CD4-positive, CD25-positive, alpha-beta regulatory T cell (primary cell): Measurements from ENCODE around the gene TTYH1. TPM values are rescaled to one million over a fixed set of nuclear protein-coding genes. Genes with fewer than 3 reads are reported as not detected.

Experiments used
- ATAC-seq, 2 donors: fragments of 150-1000 bp; cut with Tn5 transposase; one replicate each; pipeline ENCODE4 v1.10.0; 2021; ENCODE audit warnings: low read depth in 2 of 2, moderate number of reproducible peaks in 2 of 2, moderate library complexity in 1 of 2
- DNase-seq, 3 donors: peaks; one replicate each; pipeline versions ENCODE4 v3.0.0 to v3.0.0-alpha.2; 2012 to 2022; ENCODE audit warnings: mixed read lengths in 1 of 3
- H3K27ac ChIP-seq: one replicate; pipeline ENCODE4 v1.7.0; 2013; ENCODE audit warnings: mild to moderate bottlenecking, low read length; ENCODE audit not compliant: insufficient read depth, poor library complexity, severe bottlenecking
- H3K27me3 ChIP-seq: one replicate; pipeline ENCODE4 v1.7.0; 2013; ENCODE audit warnings: low read length; ENCODE audit not compliant: control insufficient read depth, insufficient read depth
- H3K36me3 ChIP-seq: one replicate; pipeline ENCODE4 v1.7.0; 2013; ENCODE audit warnings: mild to moderate bottlenecking, low read length, moderate library complexity; ENCODE audit not compliant: control insufficient read depth, insufficient read depth
- H3K4me1 ChIP-seq: 2 replicates; pipeline ENCODE4 v1.7.0; 2013; ENCODE audit warnings: mild to moderate bottlenecking, low read length; ENCODE audit not compliant: insufficient read depth, control insufficient read depth, poor library complexity, severe bottlenecking
- H3K4me3 ChIP-seq: one replicate; pipeline ENCODE4 v1.7.0; 2013; ENCODE audit warnings: low read depth, mild to moderate bottlenecking, low read length, moderate library complexity
- H3K9me3 ChIP-seq, 2 experiments: 1 replicate in 1 of 2; 2 replicates in 1 of 2; pipeline ENCODE4 v1.7.0; 2013; ENCODE audit warnings: low read length in 2 of 2, mild to moderate bottlenecking in 1 of 2, moderate library complexity in 1 of 2; ENCODE audit not compliant: control insufficient read depth in 2 of 2
- H3K27ac Mint-ChIP-seq, 3 donors: one replicate each; pipeline ENCODE4 v1.8.0; 2020 to 2022; ENCODE audit warnings: mild to moderate bottlenecking in 3 of 3, mixed read lengths in 3 of 3, moderate library complexity in 2 of 3
- H3K27me3 Mint-ChIP-seq: one replicate; pipeline ENCODE4 v1.8.0; 2022; ENCODE audit warnings: mild to moderate bottlenecking, mixed read lengths
- H3K36me3 Mint-ChIP-seq: one replicate; pipeline ENCODE4 v1.8.0; 2020; ENCODE audit warnings: mixed read lengths
- H3K4me1 Mint-ChIP-seq, 4 donors: one replicate each; pipeline ENCODE4 v1.8.0; 2020 to 2022; ENCODE audit warnings: mixed read lengths in 4 of 4, mild to moderate bottlenecking in 1 of 4
- H3K4me3 Mint-ChIP-seq, 4 donors: one replicate each; pipeline ENCODE4 v1.8.0; 2020 to 2022; ENCODE audit warnings: mild to moderate bottlenecking in 4 of 4, mixed read lengths in 4 of 4, moderate library complexity in 3 of 4
- H3K9me3 Mint-ChIP-seq, 7 donors: one replicate each; pipeline ENCODE4 v1.8.0; 2020 to 2022; ENCODE audit warnings: mixed read lengths in 7 of 7, mild to moderate bottlenecking in 3 of 7, moderate library complexity in 2 of 7
- polyA plus RNA-seq, 4 donors: library from polyadenylated mRNA; unstranded; fragments of 300-500 nt; fragmentation: Illumina TruSeq; gene quantifications; one replicate each; pipeline ENCODE4 v1.2.3, GENCODE V29; 2021
- total RNA-seq: library from RNA; stranded (reverse); gene quantifications from one replicate; pipeline ENCODE4 v1.2.3, GENCODE V29; 2022

TTYH1 gene
- total and polyA plus RNA-seq, 5 donors from 2014 or later, result 0.17 to 1.00 (median 0.31) TPM; not detected in 2

- Histone ChIP-seq H3K9me3 (no peaks in the 10 kb centered on the region), H3K36me3 (no peaks in the 10 kb centered on the region), H3K27me3 (no peaks in the 10 kb centered on the region), H3K27ac (peak overlapping the region; percentile 67), H3K4me1 (peaks cover 39% of the 10 kb centered on the region), H3K4me3 (peak overlapping the region; percentile 83)
- Mint-ChIP-seq H3K36me3 (no peaks in the 10 kb centered on the region), H3K4me1 (peaks cover 19 to 52% (median 36%) of the 10 kb centered on the region in 4 donors), H3K9me3 (no peaks in the 10 kb centered on the region), H3K27me3 (peaks cover 15% of the 10 kb centered on the region), H3K4me3 (peak overlapping the region; percentile 90 to 99 (median 91)), H3K27ac (peak overlapping the region; percentile 77 to 94 (median 88))
- DNase-seq (peak; percentile 6 to 75 (median 46)), ATAC-seq (peak; percentile 64 to 65)
Measured at GRCh38 chr19:54387991-54388801, 27.1 kb upstream of the TTYH1 start.

- DNase-seq, result peak in 1 of 3 donors; percentile 27
- Mint-ChIP-seq H3K27me3 (peaks cover 16% of the 10 kb centered on the region), H3K36me3 (no peaks in the 10 kb centered on the region), H3K9me3 (no peaks in the 10 kb centered on the region), H3K4me3 (peak overlapping the region; percentile 90 to 99 (median 91)), H3K27ac (peak overlapping the region; percentile 77 to 94 (median 88)), H3K4me1 (peaks cover 19 to 49% (median 33%) of the 10 kb centered on the region in 4 donors)
- Histone ChIP-seq H3K4me3 (peak overlapping the region; percentile 83), H3K27ac (peak overlapping the region; percentile 67), H3K36me3 (no peaks in the 10 kb centered on the region), H3K4me1 (peaks cover 35% of the 10 kb centered on the region), H3K27me3 (no peaks in the 10 kb centered on the region), H3K9me3 (no peaks in the 10 kb centered on the region)
- ATAC-seq, result peak; percentile 19
Measured at GRCh38 chr19:54388802-54389139, 26.5 kb upstream of the TTYH1 start.

GRCh38 chr19:54389553-54389952 is 25.7 kb upstream of the TTYH1 start:
- H3K9me3 Mint-ChIP-seq, result no peaks in the 10 kb centered on the region
- Histone ChIP-seq H3K9me3 (no peaks in the 10 kb centered on the region), H3K27me3 (no peaks in the 10 kb centered on the region), H3K36me3 (no peaks in the 10 kb centered on the region), H3K4me1 (peaks cover 35% of the 10 kb centered on the region), H3K27ac (no peak overlapping the region), H3K4me3 (peak overlapping the region; percentile 26)
- ATAC-seq, result peak in 1 of 2 donors; percentile 11
- peak overlapping the region; percentile 75 to 94 (median 77) for H3K27ac Mint-ChIP-seq
- H3K36me3 Mint-ChIP-seq, result no peaks in the 10 kb centered on the region
- peak in 1 of 3 donors; percentile 74 for DNase-seq
- peak overlapping the region in 3 of 4 donors; percentile 48 to 91 (median 61) for H3K4me3 Mint-ChIP-seq
- H3K27me3 Mint-ChIP-seq, result peaks cover 21% of the 10 kb centered on the region
- peaks cover 19 to 49% (median 33%) of the 10 kb centered on the region in 4 donors for H3K4me1 Mint-ChIP-seq

- no peaks in the 10 kb centered on the region for H3K36me3 ChIP-seq
- H3K9me3 ChIP-seq, result no peaks in the 10 kb centered on the region
- H3K4me3 Mint-ChIP-seq, result peak overlapping the region; percentile 63 to 90 (median 78)
- peak; percentile 57 to 84 (median 73) for DNase-seq
- peaks cover 35% of the 10 kb centered on the region for H3K4me1 ChIP-seq
- peaks cover 21% of the 10 kb centered on the region for H3K27me3 Mint-ChIP-seq
- peak in 1 of 2 donors; percentile 28 for ATAC-seq
- H3K9me3 Mint-ChIP-seq, result no peaks in the 10 kb centered on the region
- H3K27ac ChIP-seq, result no peak overlapping the region
- no peaks in the 10 kb centered on the region for H3K36me3 Mint-ChIP-seq
- peaks cover 14 to 41% (median 30%) of the 10 kb centered on the region in 4 donors for H3K4me1 Mint-ChIP-seq
- H3K27ac Mint-ChIP-seq, result peak overlapping the region; percentile 52 to 94 (median 53)
- H3K27me3 ChIP-seq, result no peaks in the 10 kb centered on the region
- no peak overlapping the region for H3K4me3 ChIP-seq
Measured at GRCh38 chr19:54390942-54391577, 24.2 kb upstream of the TTYH1 start.

- H3K27ac Mint-ChIP-seq, result no peak overlapping the region
Measured at GRCh38 chr19:54391589-54392061, 23.6 kb upstream of the TTYH1 start.

DNA sequence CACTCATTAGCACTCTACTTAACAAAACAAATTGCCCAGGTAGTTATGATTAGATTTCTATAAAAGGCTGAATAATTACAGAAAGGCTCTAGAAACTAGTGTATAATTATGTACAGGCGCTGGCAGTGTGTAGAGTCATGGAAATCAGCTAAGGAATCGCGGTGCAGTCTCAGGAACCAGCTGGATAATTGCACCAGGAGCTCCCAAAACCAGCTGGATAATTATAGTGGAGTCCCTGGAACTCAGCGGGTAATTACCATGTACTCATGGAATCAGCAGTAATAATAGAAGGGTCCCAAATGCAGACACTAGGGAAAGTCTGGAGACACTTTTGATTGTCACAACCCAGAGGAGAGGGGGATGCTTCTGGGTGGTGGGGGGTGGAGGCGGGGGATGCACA is 23.2 kb upstream of the TTYH1 start:
- peak overlapping the region in 1 of 4 donors; percentile 54 for H3K4me3 Mint-ChIP-seq
- Histone ChIP-seq H3K4me1 (peaks cover 35% of the 10 kb centered on the region), H3K9me3 (no peaks in the 10 kb centered on the region), H3K27me3 (no peaks in the 10 kb centered on the region), H3K27ac (no peak overlapping the region), H3K4me3 (no peak overlapping the region), H3K36me3 (no peaks in the 10 kb centered on the region)
- H3K9me3 Mint-ChIP-seq, result no peaks in the 10 kb centered on the region
- H3K27ac Mint-ChIP-seq, result no peak overlapping the region
- no peaks in the 10 kb centered on the region for H3K36me3 Mint-ChIP-seq
- ATAC-seq (no peak), DNase-seq (no peak)
- H3K27me3 Mint-ChIP-seq, result peaks cover 27% of the 10 kb centered on the region
- peaks cover 14 to 41% (median 30%) of the 10 kb centered on the region in 4 donors for H3K4me1 Mint-ChIP-seq

More at GRCh38 chr19:54391589-54392061, 23.6 kb upstream of the TTYH1 start:
- ATAC-seq (no peak), DNase-seq (no peak)
- H3K27me3 Mint-ChIP-seq, result peaks cover 26% of the 10 kb centered on the region
- peaks cover 35% of the 10 kb centered on the region for H3K4me1 ChIP-seq
- H3K9me3 Mint-ChIP-seq, result no peaks in the 10 kb centered on the region
- no peaks in the 10 kb centered on the region for H3K36me3 Mint-ChIP-seq
- no peaks in the 10 kb centered on the region for H3K9me3 ChIP-seq
- no peak overlapping the region for H3K27ac ChIP-seq
- peak overlapping the region in 1 of 4 donors; percentile 54 for H3K4me3 Mint-ChIP-seq
- no peaks in the 10 kb centered on the region for H3K36me3 ChIP-seq
- no peak overlapping the region for H3K4me3 ChIP-seq
- no peaks in the 10 kb centered on the region for H3K27me3 ChIP-seq
- peaks cover 14 to 41% (median 30%) of the 10 kb centered on the region in 4 donors for H3K4me1 Mint-ChIP-seq

DNA sequence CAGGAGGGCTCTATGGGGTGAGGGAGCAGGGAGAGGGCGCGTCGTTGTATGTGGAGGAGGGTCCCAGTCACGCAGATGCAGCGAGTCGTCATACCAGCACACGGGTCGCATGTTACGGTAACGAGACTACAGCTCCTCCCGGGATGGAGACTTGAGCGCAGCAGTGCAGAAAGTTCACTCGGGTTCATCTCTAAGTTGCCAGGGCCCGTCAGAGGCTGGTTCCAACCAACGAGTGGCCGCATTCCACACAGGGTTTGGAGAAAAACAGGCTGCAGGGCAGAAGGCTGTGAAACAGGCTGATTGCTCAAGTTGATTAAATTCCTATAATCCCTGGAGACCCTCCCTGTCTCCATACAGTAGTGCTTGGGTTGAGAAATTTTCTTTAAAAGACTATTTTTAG is 21.9 kb upstream of the TTYH1 start:
- H3K4me1 ChIP-seq, result peaks cover 24% of the 10 kb centered on the region
- DNase-seq (no peak), ATAC-seq (no peak)
- Mint-ChIP-seq H3K27me3 (peaks cover 21% of the 10 kb centered on the region), H3K27ac (no peak overlapping the region), H3K4me1 (peaks cover 11 to 30% (median 20%) of the 10 kb centered on the region in 4 donors), H3K9me3 (no peaks in the 10 kb centered on the region), H3K4me3 (peak overlapping the region in 1 of 4 donors; percentile 15), H3K36me3 (no peaks in the 10 kb centered on the region)
- H3K27ac ChIP-seq, result no peak overlapping the region
- no peak overlapping the region for H3K4me3 ChIP-seq
- no peaks in the 10 kb centered on the region for H3K36me3 ChIP-seq
- no peaks in the 10 kb centered on the region for H3K27me3 ChIP-seq
- H3K9me3 ChIP-seq, result no peaks in the 10 kb centered on the region
